GM15510 (cell line): ENCODE data around the gene MPEG1.

Experiments
- POLR2A ChIP-seq: IDR thresholded peaks from 3 replicates; pipeline ENCODE4 v1.6.1; 2011; ENCODE audit warnings: borderline replicate concordance; ENCODE audit not compliant: insufficient read length; ENCODE audit errors: extremely low read depth

MPEG1 gene

DNA sequence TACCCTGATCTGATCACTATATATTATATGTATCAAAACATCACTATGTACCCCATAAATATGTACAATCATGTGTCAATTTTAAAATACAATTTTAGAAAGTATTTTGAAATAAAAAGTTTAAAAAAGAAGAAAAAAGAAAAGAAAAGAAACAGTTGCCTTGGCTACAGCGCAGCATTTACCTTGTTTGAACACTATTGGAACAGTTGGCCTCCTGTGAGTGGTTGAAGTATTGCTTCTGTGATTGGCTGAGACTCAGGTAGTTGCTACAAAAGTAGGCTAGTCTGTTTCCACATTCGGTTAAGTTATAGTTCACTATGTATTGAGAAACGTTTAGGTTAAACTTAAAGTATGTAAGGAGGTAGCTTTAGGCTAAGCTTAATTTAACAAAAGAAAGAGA lies 48.7 kb downstream of the MPEG1 start:
- TF ChIP-seq POLR2A = no peak
